Measurements from ENCODE around the gene ZEB1.

Gene ZEB1

GRCh38 chr10:31317171-31317570, 1.8 kb upstream of the ZEB1 start:
- DNase-seq (ENCODE audit: extremely low spot score) = no peak
- TF ChIP-seq ARNT (IDR thresholded peaks at IDR 0.05) (no peak), L3MBTL2 (conservative IDR thresholded peaks at IDR 0.05) (no peak), ZNF384 (IDR thresholded peaks at IDR 0.05) (no peak), FOXM1 (IDR thresholded peaks at IDR 0.05; ENCODE audit: borderline replicate concordance) (no peak), FOXA1 (IDR thresholded peaks at IDR 0.05) (no peak), SUZ12 (IDR thresholded peaks at IDR 0.05) (no peak)
- ChIA-PET CTCF (no interaction called here), POLR2A (interaction anchor here (1.3 kb wide), 1 partner anchor 286 kb away, joined by 3 read pairs; the partner anchor contains the start of gene ZNF438)

- POLR2A ChIA-PET = interaction anchor here (1.0 to 1.3 kb wide), 2 partner anchors 18 to 286 kb away, joined by 3 read pairs; partner anchors contain the start of gene ZNF438
- DNase-seq (ENCODE audit: extremely low spot score) = no peak
- TF ChIP-seq CTBP1 (IDR thresholded peaks at IDR 0.05; ENCODE audit: borderline replicate concordance) (no peak), FOXM1 (IDR thresholded peaks at IDR 0.05; ENCODE audit: borderline replicate concordance) (no peak), PKNOX1 (IDR thresholded peaks at IDR 0.05) (no peak; the same call in 1 of the 2 replicates), L3MBTL2 (conservative IDR thresholded peaks at IDR 0.05) (0 out of 2 replicates have a peak, but pooled peaks have one; percentile 13), NFRKB (IDR thresholded peaks at IDR 0.05) (no peak)
- CTCF ChIA-PET = no interaction called here
Measured at GRCh38 chr10:31317652-31318381, 1.2 kb upstream of the ZEB1 start.

- peak; percentile 16 for DNase-seq (ENCODE audit: extremely low spot score)
- no peak for TF ChIP-seq SUZ12 (IDR thresholded peaks at IDR 0.05)
- CTCF ChIA-PET = no interaction called here
- POLR2A ChIA-PET = interaction anchor here (1.0 to 1.3 kb wide), 2 partner anchors 19 to 287 kb away, joined by 3 read pairs; partner anchors contain the start of gene ZNF438
Measured at GRCh38 chr10:31318382-31318853, 598 bp upstream of the ZEB1 start.

- peak; percentile 6 for DNase-seq (ENCODE audit: extremely low spot score)
- ChIA-PET POLR2A (no interaction called here), CTCF (no interaction called here)
Measured at GRCh38 chr10:31319602-31320549, 860 bp downstream of the ZEB1 start.

GRCh38 chr10:31320550-31321211, 1.7 kb downstream of the ZEB1 start:
- CTCF ChIA-PET = no interaction called here
- TF ChIP-seq FOXK2 (IDR thresholded peaks at IDR 0.05) (no peak), BHLHE40 (IDR thresholded peaks at IDR 0.05; ENCODE audit: borderline replicate concordance) (no peak), ELF4 (IDR thresholded peaks at IDR 0.05) (no peak), L3MBTL2 (conservative IDR thresholded peaks at IDR 0.05) (no peak; the same call in 1 of the 2 replicates), NFRKB (IDR thresholded peaks at IDR 0.05) (no peak), CTBP1 (IDR thresholded peaks at IDR 0.05; ENCODE audit: borderline replicate concordance) (no peak), LEF1 (IDR thresholded peaks at IDR 0.05; ENCODE audit: borderline replicate concordance) (no peak), ARNT (IDR thresholded peaks at IDR 0.05) (no peak)
- POLR2A ChIA-PET = interaction anchor here (1.4 kb wide), 1 partner anchor 536 kb away, joined by 5 read pairs; no protein-coding TSS in a partner anchor
- peak; percentile 25 for DNase-seq (ENCODE audit: extremely low spot score)

More at GRCh38 chr10:31319602-31320549, 860 bp downstream of the ZEB1 start:
- TF ChIP-seq L3MBTL2 (conservative IDR thresholded peaks at IDR 0.05) = no peak
- no peak for TF ChIP-seq TARDBP (IDR thresholded peaks at IDR 0.05)
- no peak for TF ChIP-seq NFRKB (IDR thresholded peaks at IDR 0.05)
- no peak for TF ChIP-seq ARNT (IDR thresholded peaks at IDR 0.05)
- no peak for TF ChIP-seq BHLHE40 (IDR thresholded peaks at IDR 0.05; ENCODE audit: borderline replicate concordance)
- TF ChIP-seq FOXM1 (IDR thresholded peaks at IDR 0.05; ENCODE audit: borderline replicate concordance) = no peak
- no peak for TF ChIP-seq CTBP1 (IDR thresholded peaks at IDR 0.05; ENCODE audit: borderline replicate concordance)
- no peak for TF ChIP-seq SP1 (IDR thresholded peaks at IDR 0.05)
- no peak for TF ChIP-seq SUZ12 (IDR thresholded peaks at IDR 0.05)
- TF ChIP-seq PKNOX1 (IDR thresholded peaks at IDR 0.05) = no peak
- no peak for TF ChIP-seq FOXK2 (IDR thresholded peaks at IDR 0.05)

- ChIA-PET POLR2A (interaction anchor here (1.4 kb wide), 1 partner anchor 536 kb away, joined by 5 read pairs; no protein-coding TSS in a partner anchor), CTCF (no interaction called here)
- no peak for DNase-seq (ENCODE audit: extremely low spot score)
- TF ChIP-seq LEF1 (IDR thresholded peaks at IDR 0.05; ENCODE audit: borderline replicate concordance) = no peak
- no peak for TF ChIP-seq ARNT (IDR thresholded peaks at IDR 0.05)
- no peak for TF ChIP-seq ELF4 (IDR thresholded peaks at IDR 0.05)
- TF ChIP-seq ZNF384 (IDR thresholded peaks at IDR 0.05) = no peak
Measured at GRCh38 chr10:31321396-31321941, 2.5 kb downstream of the ZEB1 start.

Measured in HEK293T (cell line).